HEK293 (cell line): ENCODE measurements around the gene MED13L.

Experiments used
- GLIS1 ChIP-seq: fragments of 450-650 bp; formaldehyde crosslinking; IDR thresholded peaks from 2 replicates; pipeline ENCODE4 v1.5.1; 2016; ENCODE audit warnings: missing biosample characterization, missing genetic modification characterization
- GLIS2 ChIP-seq: fragments of 450-650 bp; formaldehyde crosslinking; IDR thresholded peaks from 2 replicates; pipeline ENCODE4 v1.5.1; 2016; ENCODE audit warnings: missing biosample characterization, missing genetic modification characterization
- HOXD13 ChIP-seq: sonication (generic); formaldehyde crosslinking; IDR thresholded peaks from 2 replicates; pipeline ENCODE4 v1.8.0; 2022; ENCODE audit warnings: missing genetic modification reagents, borderline replicate concordance
- SP2 ChIP-seq: fragments of 450-650 bp; formaldehyde crosslinking; IDR thresholded peaks from 2 replicates; pipeline ENCODE4 v1.5.1; 2016; ENCODE audit warnings: missing biosample characterization, missing genetic modification characterization
- TCF7L2 ChIP-seq: IDR thresholded peaks from 2 replicates; pipeline ENCODE4 v1.6.1; 2011; ENCODE audit warnings: low read depth, mild to moderate bottlenecking, inconsistent platforms, low read length, moderate library complexity, borderline replicate concordance
- WT1 ChIP-seq: fragments of 450-650 bp; formaldehyde crosslinking; IDR thresholded peaks from 2 replicates; pipeline ENCODE4 v1.5.1; 2016; ENCODE audit warnings: missing biosample characterization, missing genetic modification characterization
- ZBTB20 ChIP-seq: fragments of 450-650 bp; formaldehyde crosslinking; IDR thresholded peaks from 2 replicates; pipeline ENCODE4 v1.5.1; 2016; ENCODE audit warnings: missing biosample characterization, missing genetic modification characterization
- ZBTB7A ChIP-seq: fragments of 450-650 bp; formaldehyde crosslinking; IDR thresholded peaks from 2 replicates; pipeline ENCODE4 v1.5.1; 2016; ENCODE audit warnings: low read depth, missing biosample characterization, missing genetic modification characterization
- ZNF112 ChIP-seq: fragments of 450-650 bp; formaldehyde crosslinking; IDR thresholded peaks from 2 replicates; pipeline ENCODE4 v1.5.0; 2017; ENCODE audit warnings: missing biosample characterization, missing genetic modification characterization
- ZNF132 ChIP-seq: fragments of 450-650 bp; formaldehyde crosslinking; IDR thresholded peaks from 2 replicates; pipeline ENCODE4 v1.5.1; 2017; ENCODE audit warnings: missing biosample characterization, missing genetic modification characterization, borderline replicate concordance
- ZNF211 ChIP-seq: fragments of 450-650 bp; formaldehyde crosslinking; IDR thresholded peaks from 2 replicates; pipeline ENCODE4 v1.5.1; 2016; ENCODE audit warnings: low read depth, missing biosample characterization, missing genetic modification characterization
- ZNF311 ChIP-seq: fragments of 450-650 bp; formaldehyde crosslinking; IDR thresholded peaks from 2 replicates; pipeline ENCODE4 v1.5.1; 2017; ENCODE audit warnings: missing biosample characterization, missing genetic modification characterization, borderline replicate concordance
- ZNF37A ChIP-seq: fragments of 450-650 bp; IDR thresholded peaks from 2 replicates; pipeline ENCODE4 v1.5.1; 2018; ENCODE audit warnings: missing biosample characterization, missing genetic modification characterization
- ZNF426 ChIP-seq: fragments of 450-650 bp; formaldehyde crosslinking; IDR thresholded peaks from 2 replicates; pipeline ENCODE4 v1.5.1; 2017; ENCODE audit warnings: missing biosample characterization, missing genetic modification characterization, mild to moderate bottlenecking, inconsistent platforms, moderate library complexity
- ZNF624 ChIP-seq: fragments of 450-650 bp; formaldehyde crosslinking; IDR thresholded peaks from 2 replicates; pipeline ENCODE4 v1.5.1; 2017; ENCODE audit warnings: missing biosample characterization, missing genetic modification characterization
- ZNF626 ChIP-seq: fragments of 450-650 bp; sonication (Bioruptor Pico); formaldehyde crosslinking; IDR thresholded peaks from 2 replicates; pipeline ENCODE4 v1.5.1; 2018; ENCODE audit warnings: missing biosample characterization, missing genetic modification characterization, inconsistent platforms
- ZNF629 ChIP-seq: fragments of 450-650 bp; formaldehyde crosslinking; IDR thresholded peaks from 2 replicates; pipeline ENCODE4 v1.5.1; 2017; ENCODE audit warnings: missing biosample characterization, missing genetic modification characterization
- ZNF658 ChIP-seq: fragments of 450-650 bp; formaldehyde crosslinking; IDR thresholded peaks from 2 replicates; pipeline ENCODE4; 2016; ENCODE audit warnings: missing biosample characterization, missing genetic modification characterization
- ZNF747 ChIP-seq: fragments of 450-650 bp; formaldehyde crosslinking; IDR thresholded peaks from 2 replicates; pipeline ENCODE4 v1.5.1; 2016; ENCODE audit warnings: missing biosample characterization, missing genetic modification characterization
- ZNF76 ChIP-seq: fragments of 450-650 bp; formaldehyde crosslinking; IDR thresholded peaks from 2 replicates; pipeline ENCODE4; 2016; ENCODE audit warnings: low read depth, missing biosample characterization, missing genetic modification characterization, borderline replicate concordance
- ZNF791 ChIP-seq: fragments of 450-650 bp; formaldehyde crosslinking; IDR thresholded peaks from 2 replicates; pipeline ENCODE4 v1.5.1; 2016; ENCODE audit warnings: missing biosample characterization, missing genetic modification characterization
- ZNF843 ChIP-seq: fragments of 450-650 bp; formaldehyde crosslinking; IDR thresholded peaks from 2 replicates; pipeline ENCODE4 v1.5.1; 2016; ENCODE audit warnings: missing biosample characterization, missing genetic modification characterization
- ZXDB ChIP-seq: fragments of 450-650 bp; formaldehyde crosslinking; IDR thresholded peaks from 2 replicates; pipeline ENCODE4 v1.5.1; 2016; ENCODE audit warnings: missing biosample characterization, missing genetic modification characterization
- TF ChIP-seq, protein P1 (sequence below): fragments of 450-650 bp; formaldehyde crosslinking; IDR thresholded peaks from 2 replicates; pipeline ENCODE4 v1.5.1; 2016; ENCODE audit warnings: missing biosample characterization, missing genetic modification characterization
- TF ChIP-seq, protein P2 (sequence below): fragments of 450-650 bp; formaldehyde crosslinking; IDR thresholded peaks from 2 replicates; pipeline ENCODE4 v1.5.1; 2017; ENCODE audit warnings: missing biosample characterization, mild to moderate bottlenecking, missing genetic modification characterization, moderate library complexity
- TF ChIP-seq, protein P3 (sequence below): fragments of 450-650 bp; formaldehyde crosslinking; IDR thresholded peaks from 2 replicates; pipeline ENCODE4 v1.5.1; 2016; ENCODE audit warnings: missing biosample characterization, missing genetic modification characterization
- TF ChIP-seq, protein P4 (sequence below): fragments of 450-650 bp; formaldehyde crosslinking; IDR thresholded peaks from 2 replicates; pipeline ENCODE4 v1.5.1; 2016; ENCODE audit warnings: missing biosample characterization, missing genetic modification characterization, borderline replicate concordance
- TF ChIP-seq, protein P5 (sequence below): fragments of 450-650 bp; formaldehyde crosslinking; IDR thresholded peaks from 2 replicates; pipeline ENCODE4 v1.5.1; 2016; ENCODE audit warnings: missing biosample characterization, missing genetic modification characterization
- TF ChIP-seq, protein P6 (sequence below): fragments of 450-650 bp; formaldehyde crosslinking; IDR thresholded peaks from 2 replicates; pipeline ENCODE4 v1.5.1; 2016; ENCODE audit warnings: missing biosample characterization, missing genetic modification characterization

The MED13L gene

DNA sequence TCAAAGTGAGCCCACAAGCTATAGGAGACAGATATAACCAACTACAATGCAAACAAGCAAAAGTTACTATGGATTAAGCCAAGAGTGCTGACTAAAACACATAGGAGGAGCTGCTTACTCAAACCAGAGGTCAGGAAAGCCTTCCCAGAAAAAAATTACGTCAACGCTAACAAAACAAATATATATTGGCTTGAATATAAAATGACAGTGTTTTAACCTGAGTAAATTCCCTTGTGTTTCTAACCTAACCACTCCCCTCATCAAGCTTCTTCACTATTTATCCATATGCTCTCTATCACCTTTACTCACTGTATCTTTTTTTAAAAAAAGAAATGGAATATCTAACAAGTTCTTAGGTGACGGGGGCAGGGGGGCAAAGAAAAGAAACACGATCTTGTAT lies 115.9 kb downstream of the MED13L start (continued):
- TF ChIP-seq, protein P1, sequence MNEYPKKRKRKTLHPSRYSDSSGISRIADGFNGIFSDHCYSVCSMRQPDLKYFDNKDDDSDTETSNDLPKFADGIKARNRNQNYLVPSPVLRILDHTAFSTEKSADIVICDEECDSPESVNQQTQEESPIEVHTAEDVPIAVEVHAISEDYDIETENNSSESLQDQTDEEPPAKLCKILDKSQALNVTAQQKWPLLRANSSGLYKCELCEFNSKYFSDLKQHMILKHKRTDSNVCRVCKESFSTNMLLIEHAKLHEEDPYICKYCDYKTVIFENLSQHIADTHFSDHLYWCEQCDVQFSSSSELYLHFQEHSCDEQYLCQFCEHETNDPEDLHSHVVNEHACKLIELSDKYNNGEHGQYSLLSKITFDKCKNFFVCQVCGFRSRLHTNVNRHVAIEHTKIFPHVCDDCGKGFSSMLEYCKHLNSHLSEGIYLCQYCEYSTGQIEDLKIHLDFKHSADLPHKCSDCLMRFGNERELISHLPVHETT = no peak; the same call in 1 of the 2 replicates
- TF ChIP-seq ZBTB7A (tag by site-specific recombination) (no peak), SP2 (tag by site-specific recombination) (no peak), GLIS1 (tag by site-specific recombination) (no peak), ZBTB20 (no peak), ZNF37A (tag by site-specific recombination) (no peak), ZNF311 (tag by site-specific recombination) (no peak), ZXDB (tag by site-specific recombination) (peak; percentile 60), ZNF626 (tag by site-specific recombination) (no peak), ZNF629 (tag by site-specific recombination) (peak; percentile 78), WT1 (tag by site-specific recombination) (peak; percentile 17; the same call in 1 of the 2 replicates), ZNF747 (no peak), TCF7L2 (no peak), ZNF426 (no peak), ZNF624 (no peak), ZNF843 (tag by site-specific recombination) (no peak), GLIS2 (tag by site-specific recombination) (no peak), ZNF112 (tag by site-specific recombination) (no peak), ZNF76 (tag by site-specific recombination) (no peak), ZNF132 (no peak), ZNF211 (no peak), ZNF658 (no peak), HOXD13 (CRISPR knock-in tag) (no peak), ZNF791 (no peak)
- TF ChIP-seq, protein P2, sequence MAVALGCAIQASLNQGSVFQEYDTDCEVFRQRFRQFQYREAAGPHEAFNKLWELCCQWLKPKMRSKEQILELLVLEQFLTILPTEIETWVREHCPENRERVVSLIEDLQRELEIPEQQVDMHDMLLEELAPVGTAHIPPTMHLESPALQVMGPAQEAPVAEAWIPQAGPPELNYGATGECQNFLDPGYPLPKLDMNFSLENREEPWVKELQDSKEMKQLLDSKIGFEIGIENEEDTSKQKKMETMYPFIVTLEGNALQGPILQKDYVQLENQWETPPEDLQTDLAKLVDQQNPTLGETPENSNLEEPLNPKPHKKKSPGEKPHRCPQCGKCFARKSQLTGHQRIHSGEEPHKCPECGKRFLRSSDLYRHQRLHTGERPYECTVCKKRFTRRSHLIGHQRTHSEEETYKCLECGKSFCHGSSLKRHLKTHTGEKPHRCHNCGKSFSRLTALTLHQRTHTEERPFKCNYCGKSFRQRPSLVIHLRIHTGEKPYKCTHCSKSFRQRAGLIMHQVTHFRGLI (tag by site-specific recombination) = no peak
- TF ChIP-seq, protein P3, sequence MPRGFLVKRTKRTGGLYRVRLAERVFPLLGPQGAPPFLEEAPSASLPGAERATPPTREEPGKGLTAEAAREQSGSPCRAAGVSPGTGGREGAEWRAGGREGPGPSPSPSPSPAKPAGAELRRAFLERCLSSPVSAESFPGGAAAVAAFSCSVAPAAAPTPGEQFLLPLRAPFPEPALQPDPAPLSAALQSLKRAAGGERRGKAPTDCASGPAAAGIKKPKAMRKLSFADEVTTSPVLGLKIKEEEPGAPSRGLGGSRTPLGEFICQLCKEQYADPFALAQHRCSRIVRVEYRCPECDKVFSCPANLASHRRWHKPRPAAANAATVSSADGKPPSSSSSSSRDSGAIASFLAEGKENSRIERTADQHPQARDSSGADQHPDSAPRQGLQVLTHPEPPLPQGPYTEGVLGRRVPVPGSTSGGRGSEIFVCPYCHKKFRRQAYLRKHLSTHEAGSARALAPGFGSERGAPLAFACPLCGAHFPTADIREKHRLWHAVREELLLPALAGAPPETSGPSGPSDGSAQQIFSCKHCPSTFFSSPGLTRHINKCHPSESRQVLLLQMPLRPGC = 0 out of 2 replicates have a peak, but pooled peaks have one; percentile 29
- TF ChIP-seq, protein P4, sequence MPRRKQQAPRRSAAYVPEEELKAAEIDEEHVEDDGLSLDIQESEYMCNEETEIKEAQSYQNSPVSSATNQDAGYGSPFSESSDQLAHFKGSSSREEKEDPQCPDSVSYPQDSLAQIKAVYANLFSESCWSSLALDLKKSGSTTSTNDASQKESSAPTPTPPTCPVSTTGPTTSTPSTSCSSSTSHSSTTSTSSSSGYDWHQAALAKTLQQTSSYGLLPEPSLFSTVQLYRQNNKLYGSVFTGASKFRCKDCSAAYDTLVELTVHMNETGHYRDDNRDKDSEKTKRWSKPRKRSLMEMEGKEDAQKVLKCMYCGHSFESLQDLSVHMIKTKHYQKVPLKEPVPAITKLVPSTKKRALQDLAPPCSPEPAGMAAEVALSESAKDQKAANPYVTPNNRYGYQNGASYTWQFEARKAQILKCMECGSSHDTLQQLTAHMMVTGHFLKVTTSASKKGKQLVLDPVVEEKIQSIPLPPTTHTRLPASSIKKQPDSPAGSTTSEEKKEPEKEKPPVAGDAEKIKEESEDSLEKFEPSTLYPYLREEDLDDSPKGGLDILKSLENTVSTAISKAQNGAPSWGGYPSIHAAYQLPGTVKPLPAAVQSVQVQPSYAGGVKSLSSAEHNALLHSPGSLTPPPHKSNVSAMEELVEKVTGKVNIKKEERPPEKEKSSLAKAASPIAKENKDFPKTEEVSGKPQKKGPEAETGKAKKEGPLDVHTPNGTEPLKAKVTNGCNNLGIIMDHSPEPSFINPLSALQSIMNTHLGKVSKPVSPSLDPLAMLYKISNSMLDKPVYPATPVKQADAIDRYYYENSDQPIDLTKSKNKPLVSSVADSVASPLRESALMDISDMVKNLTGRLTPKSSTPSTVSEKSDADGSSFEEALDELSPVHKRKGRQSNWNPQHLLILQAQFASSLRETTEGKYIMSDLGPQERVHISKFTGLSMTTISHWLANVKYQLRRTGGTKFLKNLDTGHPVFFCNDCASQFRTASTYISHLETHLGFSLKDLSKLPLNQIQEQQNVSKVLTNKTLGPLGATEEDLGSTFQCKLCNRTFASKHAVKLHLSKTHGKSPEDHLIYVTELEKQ (tag by site-specific recombination) = no peak
- TF ChIP-seq, protein P5, sequence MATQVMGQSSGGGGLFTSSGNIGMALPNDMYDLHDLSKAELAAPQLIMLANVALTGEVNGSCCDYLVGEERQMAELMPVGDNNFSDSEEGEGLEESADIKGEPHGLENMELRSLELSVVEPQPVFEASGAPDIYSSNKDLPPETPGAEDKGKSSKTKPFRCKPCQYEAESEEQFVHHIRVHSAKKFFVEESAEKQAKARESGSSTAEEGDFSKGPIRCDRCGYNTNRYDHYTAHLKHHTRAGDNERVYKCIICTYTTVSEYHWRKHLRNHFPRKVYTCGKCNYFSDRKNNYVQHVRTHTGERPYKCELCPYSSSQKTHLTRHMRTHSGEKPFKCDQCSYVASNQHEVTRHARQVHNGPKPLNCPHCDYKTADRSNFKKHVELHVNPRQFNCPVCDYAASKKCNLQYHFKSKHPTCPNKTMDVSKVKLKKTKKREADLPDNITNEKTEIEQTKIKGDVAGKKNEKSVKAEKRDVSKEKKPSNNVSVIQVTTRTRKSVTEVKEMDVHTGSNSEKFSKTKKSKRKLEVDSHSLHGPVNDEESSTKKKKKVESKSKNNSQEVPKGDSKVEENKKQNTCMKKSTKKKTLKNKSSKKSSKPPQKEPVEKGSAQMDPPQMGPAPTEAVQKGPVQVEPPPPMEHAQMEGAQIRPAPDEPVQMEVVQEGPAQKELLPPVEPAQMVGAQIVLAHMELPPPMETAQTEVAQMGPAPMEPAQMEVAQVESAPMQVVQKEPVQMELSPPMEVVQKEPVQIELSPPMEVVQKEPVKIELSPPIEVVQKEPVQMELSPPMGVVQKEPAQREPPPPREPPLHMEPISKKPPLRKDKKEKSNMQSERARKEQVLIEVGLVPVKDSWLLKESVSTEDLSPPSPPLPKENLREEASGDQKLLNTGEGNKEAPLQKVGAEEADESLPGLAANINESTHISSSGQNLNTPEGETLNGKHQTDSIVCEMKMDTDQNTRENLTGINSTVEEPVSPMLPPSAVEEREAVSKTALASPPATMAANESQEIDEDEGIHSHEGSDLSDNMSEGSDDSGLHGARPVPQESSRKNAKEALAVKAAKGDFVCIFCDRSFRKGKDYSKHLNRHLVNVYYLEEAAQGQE (tag by site-specific recombination) = no peak
- TF ChIP-seq, protein P6, sequence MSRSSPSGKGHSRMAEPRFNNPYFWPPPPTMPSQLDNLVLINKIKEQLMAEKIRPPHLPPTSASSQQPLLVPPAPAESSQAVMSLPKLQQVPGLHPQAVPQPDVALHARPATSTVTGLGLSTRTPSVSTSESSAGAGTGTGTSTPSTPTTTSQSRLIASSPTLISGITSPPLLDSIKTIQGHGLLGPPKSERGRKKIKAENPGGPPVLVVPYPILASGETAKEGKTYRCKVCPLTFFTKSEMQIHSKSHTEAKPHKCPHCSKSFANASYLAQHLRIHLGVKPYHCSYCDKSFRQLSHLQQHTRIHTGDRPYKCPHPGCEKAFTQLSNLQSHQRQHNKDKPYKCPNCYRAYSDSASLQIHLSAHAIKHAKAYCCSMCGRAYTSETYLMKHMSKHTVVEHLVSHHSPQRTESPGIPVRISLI = peak; percentile 75; the same call in 1 of the 2 replicates
